ENCODE measurements around the gene PER2. TPM values are rescaled to one million over a fixed set of nuclear protein-coding genes. Genes with fewer than 3 reads are reported as not detected.
A peak's percentile ranks its signal among the peaks of the same experiment; 100 is the strongest.

PER2 gene
- total and polyA plus RNA-seq, 2 of the 13 experiments (the other 11 are each of a cell fraction or from before 2014, with no cell fraction given) = 5.1 to 9.4 TPM

DNA sequence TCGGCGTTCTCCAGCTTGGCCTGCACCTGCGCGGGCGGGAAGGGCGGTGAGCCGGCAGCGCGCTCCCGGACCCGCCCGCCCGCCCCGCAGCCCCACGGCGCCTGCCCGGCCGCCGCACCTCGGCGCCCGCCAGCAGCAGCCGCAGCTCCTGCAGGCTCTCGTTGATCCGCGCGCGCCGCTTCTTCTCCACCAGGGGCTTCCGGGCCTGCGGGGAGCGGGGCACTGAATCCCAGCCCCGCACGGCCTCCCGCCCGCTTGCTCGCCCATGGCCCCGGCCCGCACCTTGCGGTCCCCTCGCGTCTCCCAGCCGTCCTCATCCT is 48.9 kb downstream of the PER2 start:
- Histone ChIP-seq H3K9me3 (ENCODE audit: low read length) (no peaks in the 10 kb centered on the region), H3K79me2 (ENCODE audit: insufficient read depth, low read length) (no peaks in the 10 kb centered on the region), H3K36me3 (replicated peaks in 1 of 2; ENCODE audit: control insufficient read depth in 1 of 2, insufficient read depth in 2 of 2, low read length in 2 of 2) (no peaks in the 10 kb centered on the region), H3K4me1 (ENCODE audit: insufficient read depth, low read length) (peaks cover 57% of the 10 kb centered on the region), H3K4me2 (ENCODE audit: low read depth, low read length) (peak overlapping the region; percentile 87), H4K20me1 (ENCODE audit: insufficient read depth, low read length) (no peaks in the 10 kb centered on the region), H3K4me3 (replicated peaks in 1 of 3; ENCODE audit: insufficient read depth in 1 of 3, low read depth in 2 of 3, low read length in 3 of 3) (peak overlapping the region; percentile 61 to 85 (median 74); a peak in 5 of 6 replicates), H3K9ac (ENCODE audit: insufficient read depth, low read depth, low read length) (peak overlapping the region; percentile 85), H2AFZ (ENCODE audit: low read length) (no peak overlapping the region), H3K27ac (ENCODE audit: extremely low read length, insufficient read depth, low read length) (peak overlapping the region; percentile 54), H3K27me3 (ENCODE audit: control insufficient read depth in 1 of 2, insufficient read depth in 2 of 2, low read length in 2 of 2) (no peaks in the 10 kb centered on the region; a peak in 2 of 5 replicates)
- intact Hi-C loops (cut with micrococcal nuclease; ENCODE audit: unreplicated experiment) (no loop called here), in situ Hi-C loops (cut with HindIII; ENCODE audit: extremely low pct_ligation_motif_present, low pct_unique_long_range_greater_than_20kb) (no loop called here)
- FAIRE-seq (no peak), ATAC-seq (peak; percentile 3), DNase-seq (ENCODE audit: low spot score) (no peak)
- BruUV-seq (replicated peaks) = no TSS peak
- POLR2A ChIA-PET = interaction anchor here (0.8 to 5.2 kb wide), 11 partner anchors 9 to 381 kb away, joined by 3 to 20 read pairs (median 4); partner anchors contain the start of gene ILKAP
- CTCF ChIA-PET (ENCODE audit: low intra/inter-chr PET ratio, low total read pairs) = no interaction called here
- WGBS (ENCODE audit: low lambda C conversion rate) = 0% methylated on average over 8 of the region's 43 CpGs
- TF ChIP-seq ZEB1 (IDR thresholded peaks at IDR 0.05; ENCODE audit: insufficient replicate concordance, low read depth) (no peak), AKAP8 (CRISPR knock-in tag; IDR thresholded peaks at IDR 0.05) (no peak), AGO2 (optimal IDR thresholded peaks at IDR 0.05; ENCODE audit: low read depth, low read length) (peak; percentile 28), SALL2 (CRISPR knock-in tag; IDR thresholded peaks at IDR 0.05) (no peak), PCBP1 (IDR thresholded peaks at IDR 0.05; ENCODE audit: borderline replicate concordance, low read depth, low read length) (no peak), ZNF773 (CRISPR knock-in tag; IDR thresholded peaks at IDR 0.05; ENCODE audit: borderline replicate concordance) (no peak), NRL (CRISPR knock-in tag; IDR thresholded peaks at IDR 0.05; ENCODE audit: borderline replicate concordance) (no peak), FOXO1 (CRISPR knock-in tag; IDR thresholded peaks at IDR 0.05) (peak; percentile 19; the same call in 1 of the 2 replicates), ZNF724P (CRISPR knock-in tag; IDR thresholded peaks at IDR 0.05; ENCODE audit: borderline replicate concordance) (no peak), ZNF12 (CRISPR knock-in tag; IDR thresholded peaks at IDR 0.05) (no peak), ZNF383 (CRISPR knock-in tag; IDR thresholded peaks at IDR 0.05; ENCODE audit: borderline replicate concordance) (no peak), HMGA1 (CRISPR knock-in tag; conservative IDR thresholded peaks at IDR 0.05) (no peak), SNAPC2 (CRISPR knock-in tag; IDR thresholded peaks at IDR 0.05) (no peak), PHF20 (CRISPR knock-in tag; IDR thresholded peaks at IDR 0.05) (no peak), ZNF446 (CRISPR knock-in tag; IDR thresholded peaks at IDR 0.05) (no peak), TBX2 (CRISPR knock-in tag; IDR thresholded peaks at IDR 0.05; ENCODE audit: borderline replicate concordance) (no peak), JUND (CRISPR knock-in tag; IDR thresholded peaks at IDR 0.05) (peak; percentile 57; the same call in 1 of the 2 replicates), FOXJ3 (CRISPR knock-in tag; IDR thresholded peaks at IDR 0.05; ENCODE audit: borderline replicate concordance) (no peak)
- TF ChIP-seq, protein P1, sequence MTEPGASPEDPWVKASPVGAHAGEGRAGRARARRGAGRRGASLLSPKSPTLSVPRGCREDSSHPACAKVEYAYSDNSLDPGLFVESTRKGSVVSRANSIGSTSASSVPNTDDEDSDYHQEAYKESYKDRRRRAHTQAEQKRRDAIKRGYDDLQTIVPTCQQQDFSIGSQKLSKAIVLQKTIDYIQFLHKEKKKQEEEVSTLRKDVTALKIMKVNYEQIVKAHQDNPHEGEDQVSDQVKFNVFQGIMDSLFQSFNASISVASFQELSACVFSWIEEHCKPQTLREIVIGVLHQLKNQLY (CRISPR knock-in tag; IDR thresholded peaks at IDR 0.05) = no peak
- TF ChIP-seq, protein P2, sequence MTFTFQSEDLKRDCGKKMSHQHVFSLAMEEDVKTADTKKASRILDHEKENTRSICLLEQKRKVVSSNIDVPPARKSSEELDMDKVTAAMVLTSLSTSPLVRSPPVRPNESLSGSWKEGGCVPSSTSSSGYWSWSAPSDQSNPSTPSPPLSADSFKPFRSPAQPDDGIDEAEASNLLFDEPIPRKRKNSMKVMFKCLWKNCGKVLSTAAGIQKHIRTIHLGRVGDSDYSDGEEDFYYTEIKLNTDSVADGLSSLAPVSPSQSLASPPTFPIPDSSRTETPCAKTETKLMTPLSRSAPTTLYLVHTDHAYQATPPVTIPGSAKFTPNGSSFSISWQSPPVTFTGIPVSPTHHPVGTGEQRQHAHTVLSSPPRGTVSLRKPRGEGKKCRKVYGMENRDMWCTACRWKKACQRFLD (CRISPR knock-in tag; IDR thresholded peaks at IDR 0.05; ENCODE audit: borderline replicate concordance) = no peak
- TF ChIP-seq, protein P3, sequence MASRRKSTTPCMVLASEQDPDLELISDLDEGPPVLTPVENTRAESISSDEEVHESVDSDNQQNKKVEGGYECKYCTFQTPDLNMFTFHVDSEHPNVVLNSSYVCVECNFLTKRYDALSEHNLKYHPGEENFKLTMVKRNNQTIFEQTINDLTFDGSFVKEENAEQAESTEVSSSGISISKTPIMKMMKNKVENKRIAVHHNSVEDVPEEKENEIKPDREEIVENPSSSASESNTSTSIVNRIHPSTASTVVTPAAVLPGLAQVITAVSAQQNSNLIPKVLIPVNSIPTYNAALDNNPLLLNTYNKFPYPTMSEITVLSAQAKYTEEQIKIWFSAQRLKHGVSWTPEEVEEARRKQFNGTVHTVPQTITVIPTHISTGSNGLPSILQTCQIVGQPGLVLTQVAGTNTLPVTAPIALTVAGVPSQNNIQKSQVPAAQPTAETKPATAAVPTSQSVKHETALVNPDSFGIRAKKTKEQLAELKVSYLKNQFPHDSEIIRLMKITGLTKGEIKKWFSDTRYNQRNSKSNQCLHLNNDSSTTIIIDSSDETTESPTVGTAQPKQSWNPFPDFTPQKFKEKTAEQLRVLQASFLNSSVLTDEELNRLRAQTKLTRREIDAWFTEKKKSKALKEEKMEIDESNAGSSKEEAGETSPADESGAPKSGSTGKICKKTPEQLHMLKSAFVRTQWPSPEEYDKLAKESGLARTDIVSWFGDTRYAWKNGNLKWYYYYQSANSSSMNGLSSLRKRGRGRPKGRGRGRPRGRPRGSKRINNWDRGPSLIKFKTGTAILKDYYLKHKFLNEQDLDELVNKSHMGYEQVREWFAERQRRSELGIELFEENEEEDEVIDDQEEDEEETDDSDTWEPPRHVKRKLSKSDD (CRISPR knock-in tag; IDR thresholded peaks at IDR 0.05; ENCODE audit: low read depth) = no peak
